Lower leg skin (tissue), 3 donors: ENCODE data around the gene ANO9.

Source experiments
- CTCF ChIP-seq, 3 donors: fragments of 450-650 bp; IDR thresholded peaks; one replicate each; pipeline ENCODE4 v1.5.1; 2016; ENCODE audit warnings: antibody characterized with exemption in 3 of 3, mild to moderate bottlenecking in 3 of 3, moderate library complexity in 2 of 3
- POLR2A ChIP-seq, 2 donors: fragments of 450-650 bp; IDR thresholded peaks; one replicate each; pipeline ENCODE4 v1.6.1; 2016 to 2017; ENCODE audit warnings: antibody characterized with exemption in 2 of 2, mild to moderate bottlenecking in 1 of 2, moderate library complexity in 1 of 2

GRCh38 chr11:473962-474785 is 32.4 kb upstream of the ANO9 start:
- TF ChIP-seq CTCF (IDR thresholded peaks at IDR 0.05) (no peak), POLR2A (IDR thresholded peaks at IDR 0.05) (no peak)
